Spleen (tissue), 11 donors: Measurements from ENCODE around the gene NEO1. TPM values are rescaled to one million over a fixed set of nuclear protein-coding genes. Genes with fewer than 3 reads are reported as not detected.

Experiments used
- DNase-seq: peaks from one replicate; pipeline ENCODE4 v3.0.0-alpha.2; 2020
- H3K27ac ChIP-seq, 8 donors: fragments of 200-600 bp; sonication (generic) in 7 of 8; 1 replicate in 4 of 8; 2 replicates in 4 of 8; pipeline versions ENCODE4 v1.5.0 to v1.8.0; 2016 to 2021; ENCODE audit warnings: inconsistent platforms in 4 of 8, mild to moderate bottlenecking in 4 of 8, moderate library complexity in 1 of 8
- H3K27me3 ChIP-seq, 7 donors: fragments of 200-600 bp; sonication (generic) in 6 of 7; replicated peaks in 1 of 7; 1 replicate in 4 of 7; 2 replicates in 3 of 7; pipeline versions ENCODE4 v1.5.0 to v1.8.0; 2016 to 2021; ENCODE audit warnings: inconsistent platforms in 3 of 7, mild to moderate bottlenecking in 1 of 7
- H3K36me3 ChIP-seq, 6 donors: fragments of 200-600 bp; sonication (generic) in 5 of 6; 1 replicate in 4 of 6; 2 replicates in 2 of 6; pipeline versions ENCODE4 v1.5.0 to v1.8.0; 2016 to 2021; ENCODE audit warnings: inconsistent platforms in 2 of 6
- H3K4me1 ChIP-seq, 6 donors: fragments of 200-600 bp; sonication (generic) in 5 of 6; 1 replicate in 3 of 6; 2 replicates in 3 of 6; pipeline versions ENCODE4 v1.5.0 to v1.8.0; 2016 to 2021; ENCODE audit warnings: inconsistent platforms in 3 of 6
- H3K4me3 ChIP-seq, 8 donors: fragments of 200-600 bp; sonication (generic) in 7 of 8; 1 replicate in 4 of 8; 2 replicates in 4 of 8; pipeline versions ENCODE4 v1.5.0 to v1.8.0; 2016 to 2021; ENCODE audit warnings: inconsistent platforms in 4 of 8, mild to moderate bottlenecking in 4 of 8, moderate library complexity in 2 of 8
- H3K9me3 ChIP-seq, 8 donors: fragments of 200-600 bp; sonication (generic) in 7 of 8; 1 replicate in 4 of 8; 2 replicates in 4 of 8; pipeline versions ENCODE4 v1.5.0 to v1.8.0; 2016 to 2021; ENCODE audit warnings: inconsistent platforms in 4 of 8
- POLR2A ChIP-seq, 3 donors: fragments of 450-650 bp; IDR thresholded peaks; one replicate each; pipeline ENCODE4 v1.5.1; 2017; ENCODE audit warnings: antibody characterized with exemption in 3 of 3, mild to moderate bottlenecking in 1 of 3
- POLR2AphosphoS5 ChIP-seq, 3 donors: sonication (generic); formaldehyde crosslinking; IDR thresholded peaks; one replicate each; pipeline ENCODE4 v1.5.1; 2017; ENCODE audit warnings: antibody characterized with exemption in 3 of 3
- WGBS, 5 donors: extraction: QIAGEN DNeasy Blood & Tissue Kit in 3 of 5; methylation state at CpG; one replicate each; pipeline versions ENCODE4 v1.1.5 to v1.1.7; 2013 to 2018; 5-methylcytosine and 5-hydroxymethylcytosine counted together
- intact Hi-C: fragments of 100-400 bp; cut with DNase I; formaldehyde crosslinking; loops from one replicate; pipeline ENCODE4 v1.15.0; 2023; ENCODE audit warnings: low total_unique reads
- polyA plus RNA-seq, 3 donors: library from polyadenylated mRNA; stranded (reverse); fragments of 200-250 nt; gene quantifications; one replicate each; pipeline ENCODE4 v1.2.1, GENCODE V29; 2013
- total RNA-seq, 7 donors: library from RNA; depleted of rRNA in 3 of 7; stranded (reverse); fragments of >200 nt in 3 of 7; fragmentation: NEBNext Ultra II Directional in 4 of 7; extraction: Animal tissue kit (Norgen Biotek cat#: 25700) in 4 of 7; gene quantifications; one replicate each; pipeline versions ENCODE4 v1.1.0 to v1.2.1, GENCODE V29; 2016 to 2021
- TF ChIP-seq, protein P1 (sequence below), 11 experiments: fragments of 200-600 bp in 7 of 11; fragments of 450-650 bp in 4 of 11; sonication (generic) in 4 of 11; IDR thresholded peaks in 8 of 11; conservative IDR thresholded peaks in 3 of 11; 1 replicate in 7 of 11; 2 replicates in 4 of 11; pipeline versions ENCODE4 v1.4.0 to v1.8.0; 2016 to 2021; ENCODE audit warnings: antibody characterized with exemption in 11 of 11, inconsistent platforms in 4 of 11, mild to moderate bottlenecking in 1 of 11
- donor health status: healthy with polysubstance abuse.
- donor health status: DM: no; HTN: no; CAD: no; lungs with moderate emphysema.
- donor health status: DM: no; HTN: no; CAD: no.
- donor health status: Bipolar disorder and iron deficiency.
- donor health status: healthy.
- donor health status: DM: no; HTN: no; CAD: no.
- donor health status: DM: yes; HTN: yes; CAD: no.

NEO1 gene
- total and polyA plus RNA-seq, 10 donors: 1.4 to 14.3 (median 10.5) TPM

DNA sequence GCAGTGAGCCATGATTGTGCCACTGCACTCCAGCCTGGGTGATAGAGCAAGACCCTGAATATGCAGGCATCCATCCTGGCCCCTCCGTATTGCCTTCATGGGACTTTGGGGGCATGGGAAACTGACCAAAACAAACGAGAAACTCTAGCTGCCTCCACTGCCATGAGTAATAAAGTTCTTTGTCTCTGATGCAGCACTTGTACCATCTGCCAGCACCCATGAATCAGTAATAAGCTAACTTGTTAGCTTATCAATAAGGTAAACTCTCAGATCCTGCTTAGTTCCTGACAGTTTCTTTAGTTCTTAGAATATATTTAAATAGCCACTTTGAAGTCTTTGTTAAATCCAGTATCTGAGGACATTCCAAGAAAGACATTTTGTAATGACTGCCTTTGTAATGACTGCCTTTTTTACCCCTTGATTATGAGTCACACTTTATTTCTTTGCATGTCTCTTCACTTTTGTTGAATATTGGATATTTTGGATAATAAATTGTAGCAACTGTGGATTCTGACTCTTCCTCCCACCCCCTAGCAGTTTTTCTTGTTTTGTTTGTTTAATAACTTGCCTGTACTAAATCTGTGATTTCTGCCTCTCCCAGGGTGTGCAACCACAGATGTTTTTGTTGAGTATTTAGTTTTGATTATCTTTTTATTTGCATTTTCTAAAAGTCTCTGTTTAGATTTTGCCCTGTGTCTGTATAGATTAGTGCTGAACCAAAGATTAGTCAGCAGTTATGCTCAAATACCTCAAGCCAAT lies 179.6 kb downstream of the NEO1 start:
- Histone ChIP-seq H3K9me3 (peaks cover 0 to 5% (median 0%) of the 10 kb centered on the region in 8 donors), H3K4me1 (no peaks in the 10 kb centered on the region), H3K4me3 (no peak overlapping the region), H3K27ac (no peak overlapping the region), H3K36me3 (no peaks in the 10 kb centered on the region), H3K27me3 (no peaks in the 10 kb centered on the region)
- WGBS, 5 donors: 48 to 85% (median 81%) methylated on average over 2 of the region's 2 CpGs
- no peak for DNase-seq
- no peak for TF ChIP-seq POLR2AphosphoS5 (IDR thresholded peaks at IDR 0.05)
- TF ChIP-seq POLR2A (IDR thresholded peaks at IDR 0.05): no peak
- TF ChIP-seq, protein P1, sequence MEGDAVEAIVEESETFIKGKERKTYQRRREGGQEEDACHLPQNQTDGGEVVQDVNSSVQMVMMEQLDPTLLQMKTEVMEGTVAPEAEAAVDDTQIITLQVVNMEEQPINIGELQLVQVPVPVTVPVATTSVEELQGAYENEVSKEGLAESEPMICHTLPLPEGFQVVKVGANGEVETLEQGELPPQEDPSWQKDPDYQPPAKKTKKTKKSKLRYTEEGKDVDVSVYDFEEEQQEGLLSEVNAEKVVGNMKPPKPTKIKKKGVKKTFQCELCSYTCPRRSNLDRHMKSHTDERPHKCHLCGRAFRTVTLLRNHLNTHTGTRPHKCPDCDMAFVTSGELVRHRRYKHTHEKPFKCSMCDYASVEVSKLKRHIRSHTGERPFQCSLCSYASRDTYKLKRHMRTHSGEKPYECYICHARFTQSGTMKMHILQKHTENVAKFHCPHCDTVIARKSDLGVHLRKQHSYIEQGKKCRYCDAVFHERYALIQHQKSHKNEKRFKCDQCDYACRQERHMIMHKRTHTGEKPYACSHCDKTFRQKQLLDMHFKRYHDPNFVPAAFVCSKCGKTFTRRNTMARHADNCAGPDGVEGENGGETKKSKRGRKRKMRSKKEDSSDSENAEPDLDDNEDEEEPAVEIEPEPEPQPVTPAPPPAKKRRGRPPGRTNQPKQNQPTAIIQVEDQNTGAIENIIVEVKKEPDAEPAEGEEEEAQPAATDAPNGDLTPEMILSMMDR (IDR thresholded peaks at IDR 0.05 in 8 of 11, conservative IDR thresholded peaks at IDR 0.05 in 3 of 11): no peak
- intact Hi-C loops: no loop called here

DNA sequence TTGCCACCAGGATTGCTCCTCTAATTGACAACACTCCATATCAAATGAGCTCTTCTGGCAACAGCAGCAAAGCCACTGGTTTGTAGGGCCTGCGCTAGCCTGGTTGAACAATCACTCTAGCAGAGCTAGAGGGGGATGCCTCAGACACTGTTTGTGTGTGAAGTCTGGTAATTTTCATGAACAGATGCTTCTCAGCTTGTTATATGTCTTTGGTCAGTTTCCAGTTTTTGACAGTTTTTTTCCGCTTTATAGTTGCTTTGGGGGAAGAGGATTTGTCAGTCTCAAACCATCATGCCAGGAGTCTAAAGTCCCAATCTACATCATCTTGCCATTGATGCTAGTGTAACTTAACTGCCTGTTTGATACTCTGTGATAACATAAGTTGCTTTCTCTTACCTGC lies 180.5 kb downstream of the NEO1 start:
- intact Hi-C loops: no loop called here
- H3K9me3 ChIP-seq: peaks cover 0 to 5% (median 0%) of the 10 kb centered on the region in 8 donors
- no peak overlapping the region for H3K27ac ChIP-seq
- H3K27me3 ChIP-seq: no peaks in the 10 kb centered on the region
- H3K4me3 ChIP-seq: no peak overlapping the region
- DNase-seq: no peak
- 89 to 100% (median 97%) methylated on average over 2 of the region's 2 CpGs for WGBS, 5 donors
- H3K4me1 ChIP-seq: no peaks in the 10 kb centered on the region
- TF ChIP-seq POLR2AphosphoS5 (IDR thresholded peaks at IDR 0.05) (no peak), POLR2A (IDR thresholded peaks at IDR 0.05) (no peak)
- TF ChIP-seq, protein P1 (IDR thresholded peaks at IDR 0.05 in 8 of 11, conservative IDR thresholded peaks at IDR 0.05 in 3 of 11): no peak
- H3K36me3 ChIP-seq: no peaks in the 10 kb centered on the region

DNA sequence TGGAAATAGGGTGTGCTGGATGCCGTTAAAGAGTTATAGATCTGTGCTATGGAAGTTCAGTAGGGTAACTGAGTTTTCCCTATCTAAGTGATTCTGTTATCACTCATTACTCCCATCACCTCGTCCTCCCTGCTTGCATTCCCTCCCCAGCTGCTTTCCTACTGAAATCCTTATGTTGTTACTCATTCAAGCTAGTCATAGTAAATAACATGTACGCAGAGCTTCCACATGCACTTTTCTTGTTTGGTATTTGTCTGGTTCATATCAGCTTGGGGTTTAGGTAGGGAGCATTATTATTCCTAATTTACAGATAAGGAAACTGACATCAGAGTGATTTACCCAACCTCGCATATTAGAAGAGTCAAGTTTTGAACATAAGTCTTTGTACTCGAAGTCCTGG lies 181.4 kb downstream of the NEO1 start:
- intact Hi-C loops: no loop called here
- H3K36me3 ChIP-seq: no peaks in the 10 kb centered on the region
- 85 to 89% (median 87%) methylated on average over 5 of the region's 5 CpGs for WGBS, 5 donors
- H3K4me1 ChIP-seq: no peaks in the 10 kb centered on the region
- no peak overlapping the region for H3K27ac ChIP-seq
- DNase-seq: no peak
- no peaks in the 10 kb centered on the region for H3K27me3 ChIP-seq
- TF ChIP-seq POLR2AphosphoS5 (IDR thresholded peaks at IDR 0.05): no peak
- H3K4me3 ChIP-seq: no peak overlapping the region
- peaks cover 0 to 5% (median 0%) of the 10 kb centered on the region in 8 donors for H3K9me3 ChIP-seq

DNA sequence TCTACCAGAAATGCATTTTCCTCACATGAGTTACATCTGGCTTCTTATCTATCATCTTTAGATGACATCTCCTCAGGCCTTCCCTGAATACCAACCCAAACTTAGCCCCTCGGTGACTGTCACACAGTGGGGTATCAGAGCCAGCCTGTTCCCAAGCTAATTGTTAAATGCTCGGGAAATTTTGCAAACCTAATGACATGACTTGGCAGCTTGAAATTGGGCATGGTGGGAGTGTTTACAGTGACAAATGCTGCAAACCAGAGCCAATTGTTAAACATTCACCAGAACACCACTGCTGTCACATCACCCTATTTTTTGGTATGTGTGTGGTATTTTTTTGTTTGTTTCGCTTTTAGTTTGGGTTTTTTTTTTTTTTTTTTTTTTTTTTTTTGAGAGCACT lies 185.6 kb downstream of the NEO1 start:
- no peaks in the 10 kb centered on the region for H3K36me3 ChIP-seq
- intact Hi-C loops: no loop called here
- no peaks in the 10 kb centered on the region for H3K4me1 ChIP-seq
- TF ChIP-seq, protein P1 (IDR thresholded peaks at IDR 0.05 in 8 of 11, conservative IDR thresholded peaks at IDR 0.05 in 3 of 11): no peak
- TF ChIP-seq POLR2A (IDR thresholded peaks at IDR 0.05) (no peak), POLR2AphosphoS5 (IDR thresholded peaks at IDR 0.05) (no peak)
- 54 to 77% (median 61%) methylated on average over 3 of the region's 3 CpGs for WGBS, 5 donors
- DNase-seq: no peak
- no peaks in the 10 kb centered on the region for H3K27me3 ChIP-seq
- H3K27ac ChIP-seq: no peak overlapping the region
- no peak overlapping the region for H3K4me3 ChIP-seq
- no peaks in the 10 kb centered on the region for H3K9me3 ChIP-seq
